Fibroblast of lung (primary cell): ENCODE measurements around the gene TIAM2. TPM values are rescaled to one million over a fixed set of nuclear protein-coding genes. Genes with fewer than 3 reads are reported as not detected.

ENCODE experiments used
- DNase-seq, 2 donors: peaks; one replicate each; pipeline versions ENCODE4 v3.0.0 to v3.0.0-alpha.2; 2010; ENCODE audit warnings: low read depth in 2 of 2
- H2AFZ ChIP-seq: 2 replicates; pipeline ENCODE4 v1.5.1; 2012; ENCODE audit warnings: low read length, control low read depth, inconsistent platforms
- H3K27ac ChIP-seq: 2 replicates; pipeline ENCODE4 v1.5.1; 2011; ENCODE audit warnings: low read length, control low read depth; ENCODE audit not compliant: insufficient read depth
- H3K27me3 ChIP-seq: 2 replicates; pipeline ENCODE4 v1.5.1; 2011; ENCODE audit warnings: mild to moderate bottlenecking, low read length; ENCODE audit not compliant: control insufficient read depth, insufficient read depth
- H3K36me3 ChIP-seq: 2 replicates; pipeline ENCODE4 v1.5.1; 2011; ENCODE audit warnings: low read length; ENCODE audit not compliant: control insufficient read depth, insufficient read depth
- H3K4me1 ChIP-seq: 2 replicates; pipeline ENCODE4 v1.5.1; 2011; ENCODE audit warnings: low read length; ENCODE audit not compliant: control insufficient read depth, insufficient read depth; ENCODE audit errors: extremely low read depth
- H3K4me2 ChIP-seq: 2 replicates; pipeline ENCODE4 v1.5.1; 2011; ENCODE audit warnings: low read length, control low read depth; ENCODE audit not compliant: insufficient read depth; ENCODE audit errors: extremely low read depth
- H3K4me3 ChIP-seq, 4 experiments: fragments of 200-600 bp in 1 of 4; sonication (generic) in 1 of 4; replicated peaks in 1 of 4; 2 replicates each; pipeline ENCODE4 v1.5.1; 2011 to 2016; ENCODE audit warnings: low read length in 4 of 4, low read depth in 3 of 4, mild to moderate bottlenecking in 3 of 4, control low read depth in 2 of 4, inconsistent platforms in 1 of 4, mixed read lengths in 1 of 4; ENCODE audit not compliant: insufficient read depth in 1 of 4; ENCODE audit errors: control extremely low read depth in 1 of 4
- H3K79me2 ChIP-seq: 2 replicates; pipeline ENCODE4 v1.5.1; 2012; ENCODE audit warnings: mild to moderate bottlenecking, low read length, inconsistent platforms; ENCODE audit not compliant: control insufficient read depth, insufficient read depth
- H3K9ac ChIP-seq: 2 replicates; pipeline ENCODE4 v1.5.1; 2011; ENCODE audit warnings: mild to moderate bottlenecking, low read length, control low read depth; ENCODE audit not compliant: insufficient read depth
- H3K9me3 ChIP-seq: 2 replicates; pipeline ENCODE4 v1.5.1; 2012; ENCODE audit warnings: low read depth, low read length; ENCODE audit not compliant: control insufficient read depth, insufficient read depth
- H4K20me1 ChIP-seq: 2 replicates; pipeline ENCODE4 v1.5.1; 2011; ENCODE audit warnings: low read length; ENCODE audit not compliant: control insufficient read depth, insufficient read depth; ENCODE audit errors: extremely low read depth
- CTCF ChIP-seq, 2 donors: IDR thresholded peaks in 1 of 2; conservative IDR thresholded peaks in 1 of 2; 1 replicate in 1 of 2; 2 replicates in 1 of 2; pipeline ENCODE4 v1.5.1; 2011 to 2012; ENCODE audit warnings: low read length in 2 of 2, control low read depth in 1 of 2, inconsistent platforms in 1 of 2, low read depth in 1 of 2, mild to moderate bottlenecking in 1 of 2
- EZH2 ChIP-seq: IDR thresholded peaks from 2 replicates; pipeline ENCODE4 v1.5.1; 2012; ENCODE audit warnings: low read length, control low read depth, mild to moderate bottlenecking; ENCODE audit errors: missing control alignments
- polyA plus RNA-seq, 2 donors: library from polyadenylated mRNA; depleted of rRNA in 1 of 2; stranded (reverse) in 1 of 2; unstranded in 1 of 2; fragments of >200 nt; gene quantifications; 2 replicates each; pipeline ENCODE4 v1.2.1, GENCODE V29; 2011 to 2012; ENCODE audit warnings: missing spikeins in 1 of 2
- total RNA-seq: library from RNA; depleted of rRNA; stranded (reverse); fragments of >200 nt; gene quantifications from 2 replicates; pipeline ENCODE4 v1.2.1, GENCODE V29; 2014

The TIAM2 gene
- total and polyA plus RNA-seq, 2 donors (not counting 1 experiment from before 2014, with no cell fraction given), result 6.2 to 11.2 TPM

GRCh38 chr6:155031091-155031490, 36.0 kb downstream of the TIAM2 start:
- Histone ChIP-seq H3K9ac (no peak overlapping the region), H2AFZ (no peak overlapping the region), H3K27ac (no peak overlapping the region), H3K27me3 (no peaks in the 10 kb centered on the region), H3K79me2 (no peaks in the 10 kb centered on the region), H3K4me2 (no peak overlapping the region), H3K36me3 (no peaks in the 10 kb centered on the region), H3K9me3 (no peaks in the 10 kb centered on the region), H4K20me1 (no peaks in the 10 kb centered on the region), H3K4me1 (peaks cover 2% of the 10 kb centered on the region), H3K4me3 (no peak overlapping the region)
- no peak for TF ChIP-seq EZH2
- no peak for TF ChIP-seq CTCF (conservative IDR thresholded peaks at IDR 0.05 in 1 of 2, IDR thresholded peaks at IDR 0.05 in 1 of 2; ENCODE audit: low read depth in 1 of 2, low read length in 2 of 2)
- DNase-seq, result no peak

GRCh38 chr6:155033021-155033791, 38.1 kb downstream of the TIAM2 start:
- DNase-seq, result no peak
- TF ChIP-seq CTCF (conservative IDR thresholded peaks at IDR 0.05 in 1 of 2, IDR thresholded peaks at IDR 0.05 in 1 of 2; ENCODE audit: low read depth in 1 of 2, low read length in 2 of 2) (no peak), EZH2 (no peak)
- Histone ChIP-seq H3K4me2 (no peak overlapping the region), H3K4me3 (no peak overlapping the region), H4K20me1 (no peaks in the 10 kb centered on the region), H3K27me3 (no peaks in the 10 kb centered on the region), H3K9ac (no peak overlapping the region), H3K9me3 (no peaks in the 10 kb centered on the region), H3K36me3 (no peaks in the 10 kb centered on the region), H3K27ac (no peak overlapping the region), H3K79me2 (no peaks in the 10 kb centered on the region), H2AFZ (no peak overlapping the region), H3K4me1 (no peaks in the 10 kb centered on the region)

- Histone ChIP-seq H3K79me2 (no peaks in the 10 kb centered on the region), H3K9me3 (no peaks in the 10 kb centered on the region), H3K4me1 (no peaks in the 10 kb centered on the region), H3K36me3 (no peaks in the 10 kb centered on the region), H2AFZ (no peak overlapping the region), H3K27ac (no peak overlapping the region), H4K20me1 (no peaks in the 10 kb centered on the region), H3K4me2 (no peak overlapping the region), H3K9ac (no peak overlapping the region), H3K4me3 (no peak overlapping the region), H3K27me3 (no peaks in the 10 kb centered on the region)
- DNase-seq, result no peak
- TF ChIP-seq CTCF (conservative IDR thresholded peaks at IDR 0.05 in 1 of 2, IDR thresholded peaks at IDR 0.05 in 1 of 2; ENCODE audit: low read depth in 1 of 2, low read length in 2 of 2) (no peak), EZH2 (no peak)
These were observed 41.8 kb downstream of the TIAM2 start for GRCh38 chr6:155036907-155037306.
